Rectal smooth muscle tissue (tissue), 1 donor: Measurements from ENCODE around the gene CKS1B.

Source experiments
- H3K27ac ChIP-seq: one replicate; pipeline ENCODE4 v1.7.0; 2013; ENCODE audit warnings: low read depth, low read length, inconsistent platforms
- H3K27me3 ChIP-seq: one replicate; pipeline ENCODE4 v1.7.0; 2013; ENCODE audit warnings: low read length; ENCODE audit not compliant: control insufficient read depth, insufficient read depth
- H3K36me3 ChIP-seq: one replicate; pipeline ENCODE4 v1.7.0; 2013; ENCODE audit warnings: low read length; ENCODE audit not compliant: control insufficient read depth, insufficient read depth
- H3K4me1 ChIP-seq: one replicate; pipeline ENCODE4 v1.7.0; 2013; ENCODE audit warnings: low read length; ENCODE audit not compliant: control insufficient read depth, insufficient read depth
- H3K4me3 ChIP-seq: one replicate; pipeline ENCODE4 v1.7.0; 2013; ENCODE audit warnings: low read length
- H3K9ac ChIP-seq: one replicate; pipeline ENCODE4 v1.7.0; 2013; ENCODE audit warnings: low read length

CKS1B gene

GRCh38 chr1:154940213-154940560 lies 34.3 kb upstream of the CKS1B start:
- H3K4me3 ChIP-seq, result no peak overlapping the region
- H3K27ac ChIP-seq, result peak overlapping the region; percentile 40
- H3K27me3 ChIP-seq, result no peaks in the 10 kb centered on the region
- H3K36me3 ChIP-seq, result no peaks in the 10 kb centered on the region
- H3K9ac ChIP-seq, result no peak overlapping the region
- peaks cover 13% of the 10 kb centered on the region for H3K4me1 ChIP-seq

- Histone ChIP-seq H3K27ac (no peak overlapping the region), H3K4me1 (peaks cover 10% of the 10 kb centered on the region), H3K9ac (no peak overlapping the region), H3K27me3 (no peaks in the 10 kb centered on the region), H3K4me3 (no peak overlapping the region), H3K36me3 (no peaks in the 10 kb centered on the region)
Observed at GRCh38 chr1:154940651-154941194, 33.8 kb upstream of the CKS1B start.

DNA sequence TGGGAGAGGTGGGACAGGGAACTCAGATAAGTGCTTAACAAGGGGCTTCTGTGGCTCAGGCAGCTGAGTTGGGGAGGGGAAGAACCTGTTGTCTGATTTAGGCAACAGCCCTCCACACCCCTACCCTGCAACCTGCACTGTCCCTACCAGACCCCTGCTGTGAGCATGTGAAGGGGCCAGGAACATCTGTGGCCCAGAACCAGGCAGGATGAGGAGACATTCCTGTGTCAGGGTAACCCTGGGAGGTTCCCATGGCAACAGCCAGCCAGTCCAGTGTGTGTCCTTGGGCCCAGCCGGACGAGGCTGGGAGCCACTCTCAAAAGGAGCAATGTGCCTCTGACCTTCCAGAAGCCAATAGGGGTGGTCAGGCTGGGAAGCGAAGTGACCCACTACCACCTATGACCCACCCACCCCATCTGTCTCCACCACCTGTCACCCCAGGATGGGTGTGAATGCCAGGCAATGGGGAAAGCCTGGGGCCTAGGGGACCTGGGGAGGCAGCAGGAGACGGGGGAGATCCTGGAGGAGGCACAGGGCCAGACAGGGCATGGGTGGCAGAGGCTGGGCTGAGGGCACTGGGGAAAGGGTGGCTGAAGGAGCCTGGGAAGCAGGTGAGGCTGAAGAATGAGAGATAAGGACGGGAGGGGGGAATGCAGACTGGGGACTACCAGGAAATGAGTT lies 33.0 kb upstream of the CKS1B start:
- Histone ChIP-seq H3K27ac (no peak overlapping the region), H3K4me3 (no peak overlapping the region), H3K4me1 (peaks cover 10% of the 10 kb centered on the region), H3K36me3 (peaks cover 4% of the 10 kb centered on the region), H3K27me3 (no peaks in the 10 kb centered on the region), H3K9ac (no peak overlapping the region)

GRCh38 chr1:154943649-154944400 lies 30.7 kb upstream of the CKS1B start:
- no peak overlapping the region for H3K27ac ChIP-seq
- H3K27me3 ChIP-seq, result no peaks in the 10 kb centered on the region
- H3K4me3 ChIP-seq, result no peak overlapping the region
- H3K4me1 ChIP-seq, result no peaks in the 10 kb centered on the region
- H3K9ac ChIP-seq, result no peak overlapping the region
- peaks cover 17% of the 10 kb centered on the region for H3K36me3 ChIP-seq

GRCh38 chr1:154944401-154945159 lies 29.9 kb upstream of the CKS1B start:
- Histone ChIP-seq H3K4me3 (no peak overlapping the region), H3K27ac (no peak overlapping the region), H3K27me3 (no peaks in the 10 kb centered on the region), H3K36me3 (peaks cover 17% of the 10 kb centered on the region), H3K9ac (no peak overlapping the region), H3K4me1 (no peaks in the 10 kb centered on the region)

DNA sequence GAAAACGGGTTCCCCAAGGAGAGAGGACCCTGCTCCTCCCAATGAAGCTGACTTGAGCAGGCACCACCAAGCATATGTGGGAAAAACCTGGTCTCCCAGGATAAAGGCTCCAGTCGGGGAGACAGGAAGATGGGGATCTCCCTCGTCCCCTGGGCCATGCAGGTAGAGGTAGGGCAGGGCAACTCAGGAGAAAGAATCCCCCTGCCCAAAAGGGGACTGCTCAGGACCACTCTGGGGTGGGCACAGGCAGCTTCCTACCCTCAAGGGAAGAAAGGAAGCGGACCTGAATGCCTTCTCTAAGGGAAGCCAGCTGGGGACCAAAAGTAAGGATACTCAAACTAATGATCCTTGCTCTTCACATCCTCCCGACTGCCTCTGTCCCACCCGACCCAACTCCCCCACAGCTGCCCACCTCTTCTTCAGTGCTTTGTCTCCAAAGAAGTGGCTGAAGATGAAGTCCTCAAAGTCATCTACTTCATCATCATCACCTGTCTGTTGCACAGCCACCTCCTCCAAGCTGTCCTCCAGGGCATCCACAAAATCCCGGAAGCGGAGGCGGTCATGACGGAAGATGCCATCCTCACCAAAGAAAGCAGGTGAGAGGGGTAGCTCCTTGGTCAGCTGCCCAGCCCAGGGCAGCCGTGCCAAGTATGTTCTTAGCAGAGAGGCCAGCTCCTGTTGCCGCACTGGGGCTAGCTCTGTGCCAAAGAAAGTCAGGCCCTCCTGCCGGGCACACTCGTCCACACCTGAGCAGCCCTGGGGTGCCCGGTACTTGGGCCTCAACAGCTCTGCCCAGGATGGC lies 29.1 kb upstream of the CKS1B start:
- no peaks in the 10 kb centered on the region for H3K4me1 ChIP-seq
- H3K27me3 ChIP-seq, result no peaks in the 10 kb centered on the region
- no peak overlapping the region for H3K4me3 ChIP-seq
- H3K27ac ChIP-seq, result no peak overlapping the region
- peaks cover 17% of the 10 kb centered on the region for H3K36me3 ChIP-seq
- no peak overlapping the region for H3K9ac ChIP-seq

- peaks cover 24% of the 10 kb centered on the region for H3K36me3 ChIP-seq
- no peak overlapping the region for H3K9ac ChIP-seq
- H3K4me3 ChIP-seq, result no peak overlapping the region
- no peaks in the 10 kb centered on the region for H3K27me3 ChIP-seq
- no peaks in the 10 kb centered on the region for H3K4me1 ChIP-seq
- H3K27ac ChIP-seq, result no peak overlapping the region
Observed at GRCh38 chr1:154945962-154946850, 28.3 kb upstream of the CKS1B start.

DNA sequence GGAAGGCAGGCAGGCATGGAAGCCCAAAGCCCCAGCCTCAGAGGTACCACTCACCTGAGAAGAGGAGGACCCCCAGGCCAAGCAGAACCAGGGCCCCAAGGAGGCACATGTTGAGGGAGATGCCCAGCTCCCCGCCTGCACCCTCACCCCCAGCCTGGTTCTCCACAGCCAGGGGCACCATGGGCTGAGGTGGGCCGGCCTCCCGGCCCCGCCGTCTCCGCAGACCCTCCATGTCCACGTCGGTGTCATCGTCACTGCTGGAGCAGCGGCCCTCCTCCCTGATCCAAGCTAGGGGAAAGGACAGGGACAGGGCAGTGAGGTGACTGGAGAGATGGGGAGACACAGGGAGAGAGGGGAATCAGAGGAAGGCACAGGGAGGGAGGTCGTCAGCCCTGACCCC lies 26.4 kb upstream of the CKS1B start:
- H3K9ac ChIP-seq, result no peak overlapping the region
- peaks cover 27% of the 10 kb centered on the region for H3K36me3 ChIP-seq
- H3K27me3 ChIP-seq, result no peaks in the 10 kb centered on the region

GRCh38 chr1:154951901-154952657 lies 22.4 kb upstream of the CKS1B start:
- Histone ChIP-seq H3K4me1 (peaks cover 23% of the 10 kb centered on the region), H3K36me3 (peaks cover 23% of the 10 kb centered on the region), H3K27me3 (no peaks in the 10 kb centered on the region), H3K27ac (no peak overlapping the region), H3K9ac (no peak overlapping the region), H3K4me3 (no peak overlapping the region)

More for the DNA sequence above, 26.4 kb upstream of the CKS1B start:
- H3K4me3 ChIP-seq, result no peak overlapping the region
- H3K27ac ChIP-seq, result no peak overlapping the region
- H3K4me1 ChIP-seq, result no peaks in the 10 kb centered on the region

GRCh38 chr1:154952664-154953063 lies 21.8 kb upstream of the CKS1B start:
- Histone ChIP-seq H3K36me3 (peaks cover 18% of the 10 kb centered on the region), H3K4me3 (peak overlapping the region; percentile 5), H3K27ac (no peak overlapping the region), H3K27me3 (no peaks in the 10 kb centered on the region), H3K9ac (no peak overlapping the region), H3K4me1 (peaks cover 25% of the 10 kb centered on the region)

- Histone ChIP-seq H3K4me1 (peaks cover 25% of the 10 kb centered on the region), H3K27ac (no peak overlapping the region), H3K9ac (no peak overlapping the region), H3K27me3 (no peaks in the 10 kb centered on the region), H3K36me3 (peaks cover 14% of the 10 kb centered on the region), H3K4me3 (peak overlapping the region; percentile 30)
Observed at GRCh38 chr1:154953611-154954038, 20.9 kb upstream of the CKS1B start.
